Activated CD8-positive, alpha-beta T cell treated with anti-CD3 and anti-CD28 coated beads for 36 hours (primary cell): ENCODE measurements around the gene FAM3A. TPM values are rescaled to one million over a fixed set of nuclear protein-coding genes. Genes with fewer than 3 reads are reported as not detected.

Experiments
- ATAC-seq: fragments of 200-7000 bp; cut with Tn5 transposase; one replicate; pipeline ENCODE4 v1.10.0; 2021; ENCODE audit warnings: mild to moderate bottlenecking, moderate library complexity
- CTCF ChIA-PET: fragments of 350-600 bp; sonication (Branson Sonifier 250); formaldehyde crosslinking; loops from one replicate; lab custom pipeline; 2021; ENCODE audit warnings: antibody characterized with exemption; lab: Charles Lee
- POLR2A ChIA-PET: fragments of 350-600 bp; sonication (Branson Sonifier 250); formaldehyde crosslinking; loops from one replicate; lab custom pipeline; 2021; ENCODE audit warnings: antibody characterized with exemption; lab: Charles Lee
- DNase-seq: peaks from one replicate; pipeline ENCODE4 v3.0.0-alpha.2; 2020
- H3K27ac Mint-ChIP-seq: one replicate; pipeline ENCODE4 v1.8.0; 2021; ENCODE audit warnings: mild to moderate bottlenecking, mixed read lengths
- H3K27me3 Mint-ChIP-seq: one replicate; pipeline ENCODE4 v1.8.0; 2021; ENCODE audit warnings: mixed read lengths
- H3K36me3 Mint-ChIP-seq: one replicate; pipeline ENCODE4 v1.8.0; 2021; ENCODE audit warnings: low read depth, mixed read lengths
- H3K4me1 Mint-ChIP-seq: one replicate; pipeline ENCODE4 v1.8.0; 2021; ENCODE audit warnings: low read depth, mixed read lengths
- H3K4me3 Mint-ChIP-seq: one replicate; pipeline ENCODE4 v1.8.0; 2021; ENCODE audit warnings: mild to moderate bottlenecking, moderate library complexity, mixed read lengths
- H3K9me3 Mint-ChIP-seq: one replicate; pipeline ENCODE4 v1.8.0; 2021; ENCODE audit warnings: mixed read lengths
- intact Hi-C: fragments of 100-400 bp; cut with micrococcal nuclease; formaldehyde crosslinking; loops from one replicate; pipeline ENCODE4 v1.10.0; 2022
- total RNA-seq, 2 experiments: library from RNA; stranded (reverse); gene quantifications; one replicate each; pipeline ENCODE4 v1.2.3, GENCODE V29; 2021
- TF ChIP-seq, protein P1 (sequence below): fragments of 200-600 bp; IDR thresholded peaks from one replicate; pipeline ENCODE4 v1.8.0; 2022; ENCODE audit warnings: antibody characterized with exemption, mild to moderate bottlenecking

FAM3A gene
- total RNA-seq, 2 experiments from 2014 or later = 27.9 to 31.9 TPM

DNA sequence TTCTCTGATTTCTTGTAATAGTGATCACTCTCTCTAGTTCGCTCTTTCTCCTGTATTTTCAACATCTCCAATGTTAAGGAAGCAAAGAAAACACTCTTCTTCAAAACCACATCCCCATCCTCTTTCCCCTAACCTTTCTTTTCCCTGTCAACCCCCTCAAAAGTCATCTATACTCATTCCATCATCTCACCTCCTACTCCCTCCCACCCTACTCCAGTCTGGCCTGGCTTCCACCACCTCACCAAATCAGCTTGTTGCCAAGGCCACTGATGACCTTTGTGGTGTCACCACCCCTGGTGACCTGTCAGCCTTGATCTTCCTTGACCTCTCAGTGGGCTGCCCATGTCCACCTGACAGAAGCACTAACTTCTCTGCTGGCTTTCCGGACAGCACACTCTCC is 2.3 kb downstream of the FAM3A start:
- TF ChIP-seq, protein P1, sequence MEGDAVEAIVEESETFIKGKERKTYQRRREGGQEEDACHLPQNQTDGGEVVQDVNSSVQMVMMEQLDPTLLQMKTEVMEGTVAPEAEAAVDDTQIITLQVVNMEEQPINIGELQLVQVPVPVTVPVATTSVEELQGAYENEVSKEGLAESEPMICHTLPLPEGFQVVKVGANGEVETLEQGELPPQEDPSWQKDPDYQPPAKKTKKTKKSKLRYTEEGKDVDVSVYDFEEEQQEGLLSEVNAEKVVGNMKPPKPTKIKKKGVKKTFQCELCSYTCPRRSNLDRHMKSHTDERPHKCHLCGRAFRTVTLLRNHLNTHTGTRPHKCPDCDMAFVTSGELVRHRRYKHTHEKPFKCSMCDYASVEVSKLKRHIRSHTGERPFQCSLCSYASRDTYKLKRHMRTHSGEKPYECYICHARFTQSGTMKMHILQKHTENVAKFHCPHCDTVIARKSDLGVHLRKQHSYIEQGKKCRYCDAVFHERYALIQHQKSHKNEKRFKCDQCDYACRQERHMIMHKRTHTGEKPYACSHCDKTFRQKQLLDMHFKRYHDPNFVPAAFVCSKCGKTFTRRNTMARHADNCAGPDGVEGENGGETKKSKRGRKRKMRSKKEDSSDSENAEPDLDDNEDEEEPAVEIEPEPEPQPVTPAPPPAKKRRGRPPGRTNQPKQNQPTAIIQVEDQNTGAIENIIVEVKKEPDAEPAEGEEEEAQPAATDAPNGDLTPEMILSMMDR = no peak
- H3K36me3 Mint-ChIP-seq = peaks cover 29% of the 10 kb centered on the region
- H3K4me3 Mint-ChIP-seq = peak overlapping the region; percentile 16
- no peaks in the 10 kb centered on the region for H3K9me3 Mint-ChIP-seq
- peak overlapping the region; percentile 90 for H3K27ac Mint-ChIP-seq
- DNase-seq (no peak), ATAC-seq (no peak)
- CTCF ChIA-PET = interaction anchor here (2.0 kb wide), 1 partner anchor 13 kb away, joined by 7 read pairs; no protein-coding TSS in a partner anchor
- intact Hi-C loops = no loop called here
- H3K27me3 Mint-ChIP-seq = no peaks in the 10 kb centered on the region
- POLR2A ChIA-PET = interaction anchor here (0.6 to 0.8 kb wide), 2 partner anchors 21 to 550 kb away, joined by 3 to 4 read pairs; no protein-coding TSS in a partner anchor
- H3K4me1 Mint-ChIP-seq = peaks cover 38% of the 10 kb centered on the region

DNA sequence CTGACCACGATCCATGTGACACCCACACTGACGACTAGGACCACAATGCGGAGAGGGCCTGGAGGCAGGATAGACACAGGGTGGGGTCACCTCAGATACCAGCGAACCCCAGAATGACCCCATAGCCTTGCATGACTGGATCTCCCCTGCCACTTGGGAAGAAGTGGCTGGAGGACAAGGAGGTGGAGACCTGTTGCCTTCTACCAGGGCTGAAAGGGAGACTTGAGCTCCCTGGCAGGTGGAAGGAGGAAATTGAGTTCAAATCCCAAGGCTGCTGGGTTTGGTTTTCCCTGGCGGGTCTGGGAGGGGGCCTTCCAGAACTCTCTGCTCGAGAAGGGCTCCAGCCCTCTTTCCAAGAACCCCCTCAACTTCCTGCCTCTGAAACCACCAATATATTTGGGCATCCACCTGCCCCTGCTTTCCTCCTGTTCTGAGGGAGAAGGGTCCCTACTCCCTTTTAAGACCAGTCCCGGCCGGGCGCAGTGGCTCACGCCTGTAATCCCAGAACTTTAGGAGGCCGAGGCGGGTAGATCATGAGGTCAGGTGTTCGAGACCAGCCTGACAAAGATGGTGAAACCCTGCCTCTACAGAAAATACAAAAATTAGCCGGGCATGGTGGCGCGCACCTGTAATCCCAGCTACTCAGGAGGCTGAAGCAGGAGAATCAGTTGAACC is 3.0 kb downstream of the FAM3A start:
- Mint-ChIP-seq H3K9me3 (no peaks in the 10 kb centered on the region), H3K4me3 (no peak overlapping the region), H3K36me3 (peaks cover 32% of the 10 kb centered on the region), H3K27ac (peak overlapping the region; percentile 55), H3K4me1 (peaks cover 38% of the 10 kb centered on the region), H3K27me3 (no peaks in the 10 kb centered on the region)
- ChIA-PET CTCF (interaction anchor here (2.0 kb wide), 1 partner anchor 14 kb away, joined by 7 read pairs; no protein-coding TSS in a partner anchor), POLR2A (interaction anchor here (0.8 to 1.1 kb wide), 2 partner anchors 20 to 27 kb away, joined by 3 to 4 read pairs; no protein-coding TSS in a partner anchor)
- no peak for DNase-seq
- TF ChIP-seq, protein P1 = no peak
- ATAC-seq = no peak
- intact Hi-C loops = no loop called here

DNA sequence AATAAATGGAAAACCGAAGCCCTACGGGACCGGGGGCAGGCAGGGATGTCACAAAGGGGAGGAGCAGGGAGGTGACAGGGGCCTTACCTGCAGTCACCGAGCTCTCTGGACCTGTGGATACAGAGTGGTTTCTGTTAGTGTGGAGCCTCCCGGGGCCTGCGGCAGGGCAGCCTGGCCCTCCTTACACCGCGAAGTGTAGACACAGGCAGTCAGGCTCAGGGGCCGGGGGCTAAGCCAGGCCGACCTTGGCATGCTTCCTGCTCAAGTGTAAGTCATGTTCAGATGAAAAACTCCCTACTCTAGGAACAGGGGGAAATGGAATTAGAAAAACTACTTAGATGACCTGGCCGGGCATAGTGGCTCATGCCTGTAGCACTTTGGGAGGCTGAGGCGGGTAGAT is 4.3 kb downstream of the FAM3A start:
- peaks cover 37% of the 10 kb centered on the region for H3K4me1 Mint-ChIP-seq
- no peak for DNase-seq
- H3K27me3 Mint-ChIP-seq = no peaks in the 10 kb centered on the region
- H3K9me3 Mint-ChIP-seq = no peaks in the 10 kb centered on the region
- ATAC-seq = no peak
- peak overlapping the region; percentile 31 for H3K4me3 Mint-ChIP-seq
- ChIA-PET POLR2A (interaction anchor here (1.1 to 1.2 kb wide), 2 partner anchors 15 to 26 kb away, joined by 3 read pairs; no protein-coding TSS in a partner anchor), CTCF (no interaction called here)
- H3K36me3 Mint-ChIP-seq = peaks cover 32% of the 10 kb centered on the region
- intact Hi-C loops = no loop called here
- H3K27ac Mint-ChIP-seq = peak overlapping the region; percentile 85
- TF ChIP-seq, protein P1 = no peak

DNA sequence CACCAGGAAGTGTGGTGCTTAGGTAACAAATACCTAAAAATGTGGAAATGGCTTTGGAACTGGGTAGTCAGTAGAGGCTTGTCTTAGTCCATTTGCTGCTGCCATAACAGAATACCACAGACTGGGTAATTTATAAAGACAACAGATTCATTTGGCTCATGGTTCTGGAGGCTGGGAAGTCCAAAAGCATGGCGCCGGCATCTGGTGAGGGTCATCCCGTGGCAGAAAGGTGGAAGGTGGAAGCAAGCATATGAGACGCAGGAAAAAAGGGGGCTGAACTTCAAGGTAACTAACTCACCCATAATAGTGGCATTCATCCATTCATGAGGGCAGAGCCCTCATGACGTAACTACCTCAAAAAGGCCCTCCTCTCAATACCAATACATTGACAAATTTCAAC is 6.6 kb downstream of the FAM3A start:
- Mint-ChIP-seq H3K27ac (no peak overlapping the region), H3K27me3 (no peaks in the 10 kb centered on the region), H3K4me3 (no peak overlapping the region), H3K4me1 (peaks cover 31% of the 10 kb centered on the region), H3K36me3 (peaks cover 30% of the 10 kb centered on the region), H3K9me3 (no peaks in the 10 kb centered on the region)
- DNase-seq (no peak), ATAC-seq (no peak)
- POLR2A ChIA-PET = no interaction called here
- TF ChIP-seq, protein P1 = no peak
- CTCF ChIA-PET = no interaction called here
- intact Hi-C loops = no loop called here

DNA sequence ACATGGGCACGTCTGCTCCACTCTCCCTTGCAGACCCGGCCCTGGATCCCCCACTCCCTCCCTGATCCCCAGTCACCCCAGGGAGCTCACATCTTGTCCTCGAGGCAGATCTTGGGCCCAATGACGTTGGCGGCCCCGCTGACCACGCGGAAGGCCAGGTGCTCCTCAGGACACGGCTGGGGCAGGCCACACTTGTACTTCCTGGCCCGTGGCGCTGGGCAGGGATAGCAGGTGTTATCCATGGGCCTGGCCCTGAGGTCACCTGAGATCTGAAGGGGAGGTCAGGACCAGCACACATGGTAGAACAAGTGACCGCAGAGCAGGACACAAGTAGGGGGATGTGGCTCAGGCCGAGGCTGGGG is 7.7 kb downstream of the FAM3A start:
- H3K4me1 Mint-ChIP-seq = peaks cover 24% of the 10 kb centered on the region
- peaks cover 24% of the 10 kb centered on the region for H3K36me3 Mint-ChIP-seq
- no peak overlapping the region for H3K4me3 Mint-ChIP-seq
- H3K27me3 Mint-ChIP-seq = no peaks in the 10 kb centered on the region
- intact Hi-C loops = no loop called here
- no peak overlapping the region for H3K27ac Mint-ChIP-seq
- no peaks in the 10 kb centered on the region for H3K9me3 Mint-ChIP-seq
- ATAC-seq (no peak), DNase-seq (no peak)
- ChIA-PET POLR2A (no interaction called here), CTCF (no interaction called here)
- TF ChIP-seq, protein P1 = no peak
